Esophagus squamous epithelium (tissue), 4 donors: ENCODE data around the gene NDFIP2.

Experiments
- POLR2A ChIP-seq, 4 donors: fragments of 450-650 bp; IDR thresholded peaks; one replicate each; pipeline ENCODE4 v1.6.1; 2017; ENCODE audit warnings: antibody characterized with exemption in 4 of 4, mild to moderate bottlenecking in 4 of 4, moderate library complexity in 3 of 4
- TF ChIP-seq, protein P1 (sequence below), 6 experiments: fragments of 450-650 bp in 4 of 6; fragments of 200-600 bp in 2 of 6; sonication (generic) in 2 of 6; IDR thresholded peaks; one replicate each; pipeline ENCODE4 v1.5.1; 2016 to 2019; ENCODE audit warnings: antibody characterized with exemption in 6 of 6, mild to moderate bottlenecking in 4 of 6, moderate library complexity in 4 of 6

GRCh38 chr13:79502859-79503468 is 22.0 kb downstream of the NDFIP2 start:
- TF ChIP-seq, protein P1, sequence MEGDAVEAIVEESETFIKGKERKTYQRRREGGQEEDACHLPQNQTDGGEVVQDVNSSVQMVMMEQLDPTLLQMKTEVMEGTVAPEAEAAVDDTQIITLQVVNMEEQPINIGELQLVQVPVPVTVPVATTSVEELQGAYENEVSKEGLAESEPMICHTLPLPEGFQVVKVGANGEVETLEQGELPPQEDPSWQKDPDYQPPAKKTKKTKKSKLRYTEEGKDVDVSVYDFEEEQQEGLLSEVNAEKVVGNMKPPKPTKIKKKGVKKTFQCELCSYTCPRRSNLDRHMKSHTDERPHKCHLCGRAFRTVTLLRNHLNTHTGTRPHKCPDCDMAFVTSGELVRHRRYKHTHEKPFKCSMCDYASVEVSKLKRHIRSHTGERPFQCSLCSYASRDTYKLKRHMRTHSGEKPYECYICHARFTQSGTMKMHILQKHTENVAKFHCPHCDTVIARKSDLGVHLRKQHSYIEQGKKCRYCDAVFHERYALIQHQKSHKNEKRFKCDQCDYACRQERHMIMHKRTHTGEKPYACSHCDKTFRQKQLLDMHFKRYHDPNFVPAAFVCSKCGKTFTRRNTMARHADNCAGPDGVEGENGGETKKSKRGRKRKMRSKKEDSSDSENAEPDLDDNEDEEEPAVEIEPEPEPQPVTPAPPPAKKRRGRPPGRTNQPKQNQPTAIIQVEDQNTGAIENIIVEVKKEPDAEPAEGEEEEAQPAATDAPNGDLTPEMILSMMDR (IDR thresholded peaks at IDR 0.05) = no peak
- no peak for TF ChIP-seq POLR2A (IDR thresholded peaks at IDR 0.05)
